Measurements from ENCODE around the gene MRPS30.

DNA sequence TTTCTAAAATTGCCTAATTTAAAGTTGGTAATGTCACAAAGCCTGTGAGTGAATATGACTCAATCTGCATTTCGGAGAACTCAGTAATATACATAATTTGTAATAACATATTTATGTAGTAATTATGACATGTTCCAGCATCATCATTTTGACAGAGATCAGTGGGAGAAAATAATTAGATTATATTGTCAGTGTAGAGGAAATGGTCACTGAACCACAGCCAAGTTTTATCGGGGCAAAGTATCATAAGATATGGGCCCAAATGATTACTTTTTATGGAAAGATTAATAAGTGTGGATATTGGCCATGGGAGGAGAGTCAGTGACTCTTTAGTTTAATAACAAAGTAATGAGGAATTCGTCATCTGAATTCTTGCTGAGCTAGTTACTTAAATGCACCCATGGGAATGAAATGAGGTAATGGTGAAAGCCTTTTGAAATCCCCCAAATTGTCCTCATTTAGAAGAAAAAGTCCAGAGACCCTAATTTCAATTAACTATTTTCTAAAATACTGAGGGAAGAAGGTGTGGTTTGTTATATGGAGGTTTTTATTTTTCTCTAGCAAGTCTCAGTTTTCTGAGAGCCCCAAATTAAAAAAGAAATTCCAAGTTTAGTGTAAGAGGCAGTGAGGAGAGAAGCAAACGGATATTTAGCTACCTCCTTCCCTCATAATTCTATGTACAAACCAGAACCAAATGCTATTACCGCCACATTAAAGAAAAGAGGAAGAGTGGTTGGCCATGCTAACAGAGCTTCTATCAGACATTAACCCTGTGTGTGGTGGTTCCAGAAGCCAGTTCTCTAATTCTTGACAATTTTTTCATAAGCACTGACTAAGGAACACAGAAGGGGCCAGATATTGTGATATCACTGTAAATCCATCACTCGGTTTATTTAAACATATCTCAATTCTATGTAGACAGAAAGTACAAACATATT lies 37.7 kb upstream of the MRPS30 start:
- TF ChIP-seq POLR2A (IDR thresholded peaks at IDR 0.05): no peak
- TF ChIP-seq, protein P1, sequence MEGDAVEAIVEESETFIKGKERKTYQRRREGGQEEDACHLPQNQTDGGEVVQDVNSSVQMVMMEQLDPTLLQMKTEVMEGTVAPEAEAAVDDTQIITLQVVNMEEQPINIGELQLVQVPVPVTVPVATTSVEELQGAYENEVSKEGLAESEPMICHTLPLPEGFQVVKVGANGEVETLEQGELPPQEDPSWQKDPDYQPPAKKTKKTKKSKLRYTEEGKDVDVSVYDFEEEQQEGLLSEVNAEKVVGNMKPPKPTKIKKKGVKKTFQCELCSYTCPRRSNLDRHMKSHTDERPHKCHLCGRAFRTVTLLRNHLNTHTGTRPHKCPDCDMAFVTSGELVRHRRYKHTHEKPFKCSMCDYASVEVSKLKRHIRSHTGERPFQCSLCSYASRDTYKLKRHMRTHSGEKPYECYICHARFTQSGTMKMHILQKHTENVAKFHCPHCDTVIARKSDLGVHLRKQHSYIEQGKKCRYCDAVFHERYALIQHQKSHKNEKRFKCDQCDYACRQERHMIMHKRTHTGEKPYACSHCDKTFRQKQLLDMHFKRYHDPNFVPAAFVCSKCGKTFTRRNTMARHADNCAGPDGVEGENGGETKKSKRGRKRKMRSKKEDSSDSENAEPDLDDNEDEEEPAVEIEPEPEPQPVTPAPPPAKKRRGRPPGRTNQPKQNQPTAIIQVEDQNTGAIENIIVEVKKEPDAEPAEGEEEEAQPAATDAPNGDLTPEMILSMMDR (IDR thresholded peaks at IDR 0.05): no peak

All from uterus (tissue), 2 donors.